ENCODE results near the gene CNTN6.

Gene CNTN6

GRCh38 chr3:1092771-1093170 lies at the start of gene CNTN6:
CNTN6 (plus strand) TSS chr3:1093024; CDS start chr3:1148009, 54,985 bp downstream.
- DNase-seq (ENCODE audit: low read depth in 1 of 2, low spot score in 1 of 2), result no peak

GRCh38 chr3:1048558-1048957 lies 44.3 kb upstream of the CNTN6 start:
- DNase-seq (ENCODE audit: low read depth in 1 of 2, low spot score in 1 of 2), result no peak

- DNase-seq (ENCODE audit: low read depth in 1 of 2, low spot score in 1 of 2), result no peak
These were observed 37.0 kb upstream of the CNTN6 start for GRCh38 chr3:1055870-1056269.

GRCh38 chr3:1056744-1057143 lies 36.1 kb upstream of the CNTN6 start:
- DNase-seq (ENCODE audit: low read depth in 1 of 2, low spot score in 1 of 2), result no peak

- DNase-seq (ENCODE audit: low read depth in 1 of 2, low spot score in 1 of 2), result no peak
These were observed 35.4 kb upstream of the CNTN6 start for GRCh38 chr3:1057436-1057835.

- DNase-seq (ENCODE audit: low read depth in 1 of 2, low spot score in 1 of 2), result no peak
These were observed 23.8 kb upstream of the CNTN6 start for GRCh38 chr3:1068985-1069384.

GRCh38 chr3:1072041-1072440 lies 20.8 kb upstream of the CNTN6 start:
- no peak for DNase-seq (ENCODE audit: low read depth in 1 of 2, low spot score in 1 of 2)

GRCh38 chr3:1079662-1080061 lies 13.2 kb upstream of the CNTN6 start:
- DNase-seq (ENCODE audit: low read depth in 1 of 2, low spot score in 1 of 2), result no peak

GRCh38 chr3:1082108-1082507 lies 10.7 kb upstream of the CNTN6 start:
- DNase-seq (ENCODE audit: low read depth in 1 of 2, low spot score in 1 of 2), result no peak

GRCh38 chr3:1087066-1087560 lies 5.7 kb upstream of the CNTN6 start:
- DNase-seq (ENCODE audit: low read depth in 1 of 2, low spot score in 1 of 2), result no peak

- no peak for DNase-seq (ENCODE audit: low read depth in 1 of 2, low spot score in 1 of 2)
These were observed 4.3 kb upstream of the CNTN6 start for GRCh38 chr3:1088503-1088902.

- no peak for DNase-seq (ENCODE audit: low read depth in 1 of 2, low spot score in 1 of 2)
These were observed 1.5 kb upstream of the CNTN6 start for GRCh38 chr3:1091286-1091685.

GRCh38 chr3:1092061-1092460 lies 763 bp upstream of the CNTN6 start:
- no peak for DNase-seq (ENCODE audit: low read depth in 1 of 2, low spot score in 1 of 2)

- DNase-seq (ENCODE audit: low read depth in 1 of 2, low spot score in 1 of 2), result no peak
These were observed 393 bp downstream of the CNTN6 start for GRCh38 chr3:1093217-1093616.

- no peak for DNase-seq (ENCODE audit: low read depth in 1 of 2, low spot score in 1 of 2)
These were observed 10.7 kb downstream of the CNTN6 start for GRCh38 chr3:1103525-1103924.

GRCh38 chr3:1117843-1118473 lies 25.1 kb downstream of the CNTN6 start:
- DNase-seq (ENCODE audit: low read depth in 1 of 2, low spot score in 1 of 2), result no peak

GRCh38 chr3:1131166-1131565 lies 38.3 kb downstream of the CNTN6 start:
- DNase-seq (ENCODE audit: low read depth in 1 of 2, low spot score in 1 of 2), result no peak

- no peak for DNase-seq (ENCODE audit: low read depth in 1 of 2, low spot score in 1 of 2)
These were observed 42.4 kb downstream of the CNTN6 start for GRCh38 chr3:1135194-1135593.

GRCh38 chr3:1138036-1138435 lies 45.2 kb downstream of the CNTN6 start:
- DNase-seq (ENCODE audit: low read depth in 1 of 2, low spot score in 1 of 2), result no peak

- no peak for DNase-seq (ENCODE audit: low read depth in 1 of 2, low spot score in 1 of 2)
These were observed 46.2 kb downstream of the CNTN6 start for GRCh38 chr3:1139071-1139470.

- DNase-seq (ENCODE audit: low read depth in 1 of 2, low spot score in 1 of 2), result no peak
These were observed 54.5 kb downstream of the CNTN6 start for GRCh38 chr3:1147326-1147725.

- DNase-seq (ENCODE audit: low read depth in 1 of 2, low spot score in 1 of 2), result no peak
These were observed 55.0 kb downstream of the CNTN6 start for GRCh38 chr3:1147819-1148218.

- no peak for DNase-seq (ENCODE audit: low read depth in 1 of 2, low spot score in 1 of 2)
These were observed 71.3 kb downstream of the CNTN6 start for GRCh38 chr3:1164101-1164500.

Data from activated CD4-positive, alpha-beta T cell treated with anti-CD3 and anti-CD28 coated beads, Interleukin-2, amount 50 U/mL, for 24 hours (primary cell).